GM10266 (cell line): ENCODE measurements around the gene MAP4K3.

ENCODE experiments used
- DNase-seq: peaks from one replicate; pipeline ENCODE4 v3.0.0; 2012; ENCODE audit errors: extremely low spot score
- TF ChIP-seq, protein P1 (sequence below): IDR thresholded peaks from 2 replicates; pipeline ENCODE4 v1.5.1; 2012; ENCODE audit warnings: mild to moderate bottlenecking, low read depth; ENCODE audit not compliant: control insufficient read depth, insufficient read depth; ENCODE audit errors: missing control alignments

The MAP4K3 gene

DNA sequence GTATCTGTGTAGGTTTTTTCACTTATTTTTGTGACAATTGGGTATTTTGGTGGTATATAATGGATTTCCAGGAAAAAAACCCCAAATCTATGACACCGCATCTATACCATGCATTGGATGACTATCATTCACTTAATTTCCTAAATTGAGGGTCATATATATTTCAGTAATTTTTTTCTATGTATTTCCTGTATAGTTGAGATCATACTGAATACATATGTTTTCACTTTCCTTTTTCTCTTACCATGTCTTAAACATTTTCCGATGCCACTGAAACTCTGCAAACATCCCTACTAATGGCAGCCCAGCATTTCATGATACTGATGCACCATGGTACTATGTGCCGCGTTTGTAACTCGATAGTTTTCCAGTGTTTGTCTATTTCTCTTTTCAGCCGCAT is 233.7 kb downstream of the MAP4K3 start:
- TF ChIP-seq, protein P1, sequence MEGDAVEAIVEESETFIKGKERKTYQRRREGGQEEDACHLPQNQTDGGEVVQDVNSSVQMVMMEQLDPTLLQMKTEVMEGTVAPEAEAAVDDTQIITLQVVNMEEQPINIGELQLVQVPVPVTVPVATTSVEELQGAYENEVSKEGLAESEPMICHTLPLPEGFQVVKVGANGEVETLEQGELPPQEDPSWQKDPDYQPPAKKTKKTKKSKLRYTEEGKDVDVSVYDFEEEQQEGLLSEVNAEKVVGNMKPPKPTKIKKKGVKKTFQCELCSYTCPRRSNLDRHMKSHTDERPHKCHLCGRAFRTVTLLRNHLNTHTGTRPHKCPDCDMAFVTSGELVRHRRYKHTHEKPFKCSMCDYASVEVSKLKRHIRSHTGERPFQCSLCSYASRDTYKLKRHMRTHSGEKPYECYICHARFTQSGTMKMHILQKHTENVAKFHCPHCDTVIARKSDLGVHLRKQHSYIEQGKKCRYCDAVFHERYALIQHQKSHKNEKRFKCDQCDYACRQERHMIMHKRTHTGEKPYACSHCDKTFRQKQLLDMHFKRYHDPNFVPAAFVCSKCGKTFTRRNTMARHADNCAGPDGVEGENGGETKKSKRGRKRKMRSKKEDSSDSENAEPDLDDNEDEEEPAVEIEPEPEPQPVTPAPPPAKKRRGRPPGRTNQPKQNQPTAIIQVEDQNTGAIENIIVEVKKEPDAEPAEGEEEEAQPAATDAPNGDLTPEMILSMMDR = no peak
- no peak for DNase-seq

DNA sequence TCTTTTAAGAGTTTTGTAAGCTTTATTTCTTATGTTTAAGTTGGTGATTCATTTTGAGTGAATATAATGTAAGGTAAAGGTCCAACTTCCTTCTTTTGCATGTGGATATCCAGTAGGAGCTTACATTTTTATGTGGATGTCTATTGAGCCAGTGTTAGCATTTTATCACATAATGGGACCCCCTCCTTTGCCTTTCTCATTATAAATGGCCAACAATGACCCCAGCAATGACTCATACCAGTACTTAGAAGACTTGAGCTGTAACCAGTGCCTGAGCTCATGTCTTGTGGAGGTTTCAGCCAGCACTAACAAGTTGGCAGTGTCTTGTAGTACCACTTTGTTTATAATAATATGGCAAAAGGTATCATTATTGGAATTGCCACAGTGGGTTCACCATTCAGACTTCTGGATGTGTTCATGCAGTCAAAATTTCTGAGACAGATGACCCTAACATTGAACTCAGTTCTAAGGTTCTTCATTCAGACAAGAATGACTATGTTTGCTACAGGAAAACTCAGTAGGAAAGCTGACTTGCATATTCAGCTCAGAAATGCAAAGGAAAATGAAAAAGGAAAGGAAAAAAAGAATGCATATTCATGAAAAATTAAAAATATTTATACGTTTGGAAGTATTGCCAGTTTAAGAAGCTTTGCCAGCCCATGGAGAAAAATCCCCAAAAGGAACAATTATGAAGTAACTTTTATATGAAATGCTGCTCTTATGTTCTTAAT is 234.3 kb downstream of the MAP4K3 start:
- DNase-seq = no peak
- TF ChIP-seq, protein P1 = no peak
